ENCODE measurements around the gene GTPBP1. TPM values are rescaled to one million over a fixed set of nuclear protein-coding genes. Genes with fewer than 3 reads are reported as not detected.
A peak's percentile ranks its signal among the peaks of the same experiment; 100 is the strongest.

Gene GTPBP1
- polyA plus RNA-seq, 3 donors: 6.7 to 41.4 (median 12.7) TPM

DNA sequence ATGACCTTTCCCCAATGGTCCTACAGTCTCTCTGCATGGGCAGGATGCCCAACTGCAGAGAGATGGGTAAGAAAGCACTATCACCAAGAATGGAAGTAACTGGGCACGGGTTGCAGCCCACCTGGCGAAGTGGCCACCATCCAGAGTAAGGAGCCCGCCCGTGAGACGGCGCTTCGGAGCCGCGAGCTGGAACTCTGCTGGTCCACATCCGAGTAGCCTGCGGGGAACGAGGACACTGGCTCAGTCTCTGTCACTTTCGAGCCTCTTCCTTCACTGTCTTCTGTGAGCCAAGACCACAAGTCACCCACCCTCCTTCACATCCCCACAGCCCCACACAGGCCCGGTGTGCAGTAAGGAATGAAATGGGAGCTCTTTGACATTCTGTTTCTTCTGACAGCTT lies 44.4 kb downstream of the GTPBP1 start:
- H3K9me3 ChIP-seq (replicated peaks in 1 of 2; ENCODE audit: control insufficient read depth in 1 of 2, insufficient read depth in 1 of 2, low read length in 2 of 2): no peaks in the 10 kb centered on the region
- H3K36me3 ChIP-seq (replicated peaks in 1 of 2; ENCODE audit: control insufficient read depth in 1 of 2, insufficient read depth in 2 of 2, low read length in 2 of 2): peaks cover 63 to 74% of the 10 kb centered on the region in 2 donors
- intact Hi-C loops (cut with micrococcal nuclease): loop anchor here (5.0 to 10.0 kb wide), 3 partner anchors 43 to 775 kb away; partner anchors contain the start of genes ATF4 (in 1 of the 2) and GTPBP1 (in 1 of the 2)
- peaks cover 89% of the 10 kb centered on the region for H3K79me2 ChIP-seq (ENCODE audit: insufficient read depth, low read length)
- peaks cover 73% of the 10 kb centered on the region for H4K20me1 ChIP-seq (ENCODE audit: insufficient read depth, low read length)
- H3K4me3 ChIP-seq (replicated peaks in 1 of 3; ENCODE audit: low read depth in 2 of 3, low read length in 3 of 3): no peak overlapping the region
- peaks cover 46 to 49% of the 10 kb centered on the region in 2 donors for H3K4me1 ChIP-seq (ENCODE audit: control insufficient read depth in 1 of 2, insufficient read depth in 2 of 2, low read length in 2 of 2)
- no peak for DNase-seq
- TF ChIP-seq, protein P1, sequence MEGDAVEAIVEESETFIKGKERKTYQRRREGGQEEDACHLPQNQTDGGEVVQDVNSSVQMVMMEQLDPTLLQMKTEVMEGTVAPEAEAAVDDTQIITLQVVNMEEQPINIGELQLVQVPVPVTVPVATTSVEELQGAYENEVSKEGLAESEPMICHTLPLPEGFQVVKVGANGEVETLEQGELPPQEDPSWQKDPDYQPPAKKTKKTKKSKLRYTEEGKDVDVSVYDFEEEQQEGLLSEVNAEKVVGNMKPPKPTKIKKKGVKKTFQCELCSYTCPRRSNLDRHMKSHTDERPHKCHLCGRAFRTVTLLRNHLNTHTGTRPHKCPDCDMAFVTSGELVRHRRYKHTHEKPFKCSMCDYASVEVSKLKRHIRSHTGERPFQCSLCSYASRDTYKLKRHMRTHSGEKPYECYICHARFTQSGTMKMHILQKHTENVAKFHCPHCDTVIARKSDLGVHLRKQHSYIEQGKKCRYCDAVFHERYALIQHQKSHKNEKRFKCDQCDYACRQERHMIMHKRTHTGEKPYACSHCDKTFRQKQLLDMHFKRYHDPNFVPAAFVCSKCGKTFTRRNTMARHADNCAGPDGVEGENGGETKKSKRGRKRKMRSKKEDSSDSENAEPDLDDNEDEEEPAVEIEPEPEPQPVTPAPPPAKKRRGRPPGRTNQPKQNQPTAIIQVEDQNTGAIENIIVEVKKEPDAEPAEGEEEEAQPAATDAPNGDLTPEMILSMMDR (IDR thresholded peaks at IDR 0.05): no peak
- H3K4me1 Mint-ChIP-seq: peaks cover 45% of the 10 kb centered on the region
- peak overlapping the region in 1 of 2 donors; percentile 99 for H3K27ac ChIP-seq (ENCODE audit: low read depth in 1 of 2, low read length in 2 of 2)
- no peak overlapping the region for H2AFZ ChIP-seq (ENCODE audit: insufficient read depth, low read depth, low read length, poor library complexity, severe bottlenecking)
- H3K4me3 Mint-ChIP-seq: no peak overlapping the region
- peaks cover 67 to 86% of the 10 kb centered on the region in 2 donors for H3K36me3 Mint-ChIP-seq
- peaks cover 0 to 3% (median 0%) of the 10 kb centered on the region in 3 donors for H3K27me3 Mint-ChIP-seq (ENCODE audit: low read depth in 3 of 3)
- peaks cover 0 to 3% (median 0%) of the 10 kb centered on the region in 7 donors for H3K9me3 Mint-ChIP-seq
- no peak overlapping the region for H3K9ac ChIP-seq (ENCODE audit: insufficient read depth, low read length, poor library complexity, severe bottlenecking)
- no peaks in the 10 kb centered on the region for H3K27me3 ChIP-seq (ENCODE audit: control insufficient read depth in 2 of 2, insufficient read depth in 2 of 2, low read length in 2 of 2)
- no peak overlapping the region for H3K4me2 ChIP-seq (replicated peaks; ENCODE audit: extremely low read depth, low read length, poor library complexity, severe bottlenecking)
- peak overlapping the region in 4 of 7 donors; percentile 42 to 73 (median 61) for H3K27ac Mint-ChIP-seq
- 100% methylated on average over 9 of the region's 14 CpGs for WGBS (ENCODE audit: insufficient coverage)

- Mint-ChIP-seq H3K36me3 (peaks cover 61 to 81% of the 10 kb centered on the region in 2 donors), H3K27me3 (ENCODE audit: low read depth in 3 of 3) (peaks cover 0 to 3% (median 0%) of the 10 kb centered on the region in 3 donors), H3K4me3 (peak overlapping the region in 1 of 2 donors; percentile 57), H3K4me1 (peaks cover 45% of the 10 kb centered on the region), H3K27ac (peak overlapping the region; percentile 52 to 100 (median 98)), H3K9me3 (peaks cover 0 to 3% (median 0%) of the 10 kb centered on the region in 7 donors)
- H2AFZ ChIP-seq (ENCODE audit: insufficient read depth, low read depth, low read length, poor library complexity, severe bottlenecking): no peak overlapping the region
- peaks cover 84% of the 10 kb centered on the region for H3K79me2 ChIP-seq (ENCODE audit: insufficient read depth, low read length)
- peak overlapping the region; percentile 89 to 99 for H3K27ac ChIP-seq (ENCODE audit: low read depth in 1 of 2, low read length in 2 of 2)
- H3K9ac ChIP-seq (ENCODE audit: insufficient read depth, low read length, poor library complexity, severe bottlenecking): no peak overlapping the region
- whole genome bisulfite sequencing (ENCODE audit: insufficient coverage): 61% methylated on average over 17 of the region's 17 CpGs
- DNase-seq: no peak
- no peaks in the 10 kb centered on the region for H3K9me3 ChIP-seq (replicated peaks in 1 of 2; ENCODE audit: control insufficient read depth in 1 of 2, insufficient read depth in 1 of 2, low read length in 2 of 2)
- peak overlapping the region; percentile 99 for H3K4me2 ChIP-seq (replicated peaks; ENCODE audit: extremely low read depth, low read length, poor library complexity, severe bottlenecking)
- H3K4me3 ChIP-seq (replicated peaks in 1 of 3; ENCODE audit: low read depth in 2 of 3, low read length in 3 of 3): peak overlapping the region in 1 of 3 experiments; percentile 98
- no peaks in the 10 kb centered on the region for H3K27me3 ChIP-seq (ENCODE audit: control insufficient read depth in 2 of 2, insufficient read depth in 2 of 2, low read length in 2 of 2)
- intact Hi-C loops (cut with micrococcal nuclease): loop anchor here (5.0 to 10.0 kb wide), 3 partner anchors 43 to 774 kb away; partner anchors contain the start of genes ATF4 (in 1 of the 2) and GTPBP1 (in 1 of the 2)
- H4K20me1 ChIP-seq (ENCODE audit: insufficient read depth, low read length): peaks cover 68% of the 10 kb centered on the region
- peaks cover 48 to 51% of the 10 kb centered on the region in 2 donors for H3K4me1 ChIP-seq (ENCODE audit: control insufficient read depth in 1 of 2, insufficient read depth in 2 of 2, low read length in 2 of 2)
- TF ChIP-seq, protein P1 (IDR thresholded peaks at IDR 0.05): no peak
- H3K36me3 ChIP-seq (replicated peaks in 1 of 2; ENCODE audit: control insufficient read depth in 1 of 2, insufficient read depth in 2 of 2, low read length in 2 of 2): peaks cover 58 to 68% of the 10 kb centered on the region in 2 donors
Measured at GRCh38 chr22:38750638-38751037, 44.9 kb downstream of the GTPBP1 start.
